ENCODE measurements around the gene ORM1. TPM values are rescaled to one million over a fixed set of nuclear protein-coding genes. Genes with fewer than 3 reads are reported as not detected.

The ORM1 gene
- total and polyA plus RNA-seq, 2 donors (not counting 3 experiments of a cell fraction or from before 2014, with no cell fraction given) = not detected

- Histone ChIP-seq H2AFZ (ENCODE audit: low read depth, low read length) (no peak overlapping the region), H4K20me1 (replicated peaks; ENCODE audit: control insufficient read depth, extremely low read depth, insufficient read depth, low read length) (no peaks in the 10 kb centered on the region), H3K9me3 (replicated peaks; ENCODE audit: control insufficient read depth, insufficient read depth, low read length) (no peaks in the 10 kb centered on the region), H3K9me1 (replicated peaks; ENCODE audit: control insufficient read depth, extremely low read depth, insufficient read depth, low read length) (no peaks in the 10 kb centered on the region), H3K4me3 (replicated peaks in 1 of 3; ENCODE audit: insufficient read depth in 1 of 3, low read depth in 1 of 3, low read length in 3 of 3) (no peak overlapping the region), H3K27me3 (ENCODE audit: control insufficient read depth in 2 of 2, insufficient read depth in 2 of 2, low read length in 2 of 2) (no peaks in the 10 kb centered on the region), H3K4me1 (ENCODE audit: control insufficient read depth, extremely low read depth, insufficient read depth, low read length) (peaks cover 18% of the 10 kb centered on the region), H3K27ac (ENCODE audit: insufficient read depth, low read depth, low read length) (no peak overlapping the region), H3K9ac (replicated peaks; ENCODE audit: extremely low read depth, insufficient read depth, low read length) (no peak overlapping the region), H3K36me3 (ENCODE audit: control insufficient read depth in 2 of 2, extremely low read depth in 1 of 2, insufficient read depth in 2 of 2, low read length in 2 of 2) (peaks cover 0 to 15% of the 10 kb centered on the region in 2 experiments), H3K79me2 (ENCODE audit: control insufficient read depth, insufficient read depth, low read length) (no peaks in the 10 kb centered on the region), H3K4me2 (ENCODE audit: insufficient read depth, low read length) (no peak overlapping the region)
- POLR2A ChIA-PET = no interaction called here
- no peak for TF ChIP-seq MAX (IDR thresholded peaks at IDR 0.05; ENCODE audit: insufficient read depth, insufficient read length)
- DNase-seq (ENCODE audit: low read depth, low spot score) (no peak), FAIRE-seq (no peak)
- CTCF ChIA-PET = no interaction called here
- BruUV-seq (replicated peaks) = no TSS peak
- intact Hi-C loops (cut with micrococcal nuclease) (no loop called here), dilution Hi-C loops (cut with MboI; ENCODE audit: extremely low pct_ligation_motif_present, low sequenced_read_pairs) (no loop called here)
Measured at GRCh38 chr9:114370968-114371320, 48.0 kb downstream of the ORM1 start.

- ChIA-PET CTCF (interaction anchor here (1.1 kb wide), 1 partner anchor 14 kb away, joined by 3 read pairs; no protein-coding TSS in a partner anchor), POLR2A (no interaction called here)
- BruUV-seq (replicated peaks) = no TSS peak
- Histone ChIP-seq H3K79me2 (ENCODE audit: control insufficient read depth, insufficient read depth, low read length) (no peaks in the 10 kb centered on the region), H3K4me3 (replicated peaks in 1 of 3; ENCODE audit: insufficient read depth in 1 of 3, low read depth in 1 of 3, low read length in 3 of 3) (no peak overlapping the region), H3K4me2 (ENCODE audit: insufficient read depth, low read length) (no peak overlapping the region), H3K36me3 (ENCODE audit: control insufficient read depth in 2 of 2, extremely low read depth in 1 of 2, insufficient read depth in 2 of 2, low read length in 2 of 2) (peaks cover 0 to 15% of the 10 kb centered on the region in 2 experiments), H3K9me3 (replicated peaks; ENCODE audit: control insufficient read depth, insufficient read depth, low read length) (no peaks in the 10 kb centered on the region), H3K27ac (ENCODE audit: insufficient read depth, low read depth, low read length) (no peak overlapping the region), H4K20me1 (replicated peaks; ENCODE audit: control insufficient read depth, extremely low read depth, insufficient read depth, low read length) (no peaks in the 10 kb centered on the region), H3K27me3 (ENCODE audit: control insufficient read depth in 2 of 2, insufficient read depth in 2 of 2, low read length in 2 of 2) (no peaks in the 10 kb centered on the region), H3K9me1 (replicated peaks; ENCODE audit: control insufficient read depth, extremely low read depth, insufficient read depth, low read length) (no peaks in the 10 kb centered on the region), H2AFZ (ENCODE audit: low read depth, low read length) (no peak overlapping the region), H3K9ac (replicated peaks; ENCODE audit: extremely low read depth, insufficient read depth, low read length) (no peak overlapping the region), H3K4me1 (ENCODE audit: control insufficient read depth, extremely low read depth, insufficient read depth, low read length) (peaks cover 18% of the 10 kb centered on the region)
- TF ChIP-seq MYC (IDR thresholded peaks at IDR 0.05; ENCODE audit: low read depth, low read length) = no peak
- no peak for TF ChIP-seq JUN (IDR thresholded peaks at IDR 0.05; ENCODE audit: borderline replicate concordance, insufficient read depth, insufficient read length, low read depth)
- no peak for TF ChIP-seq GATA2 (IDR thresholded peaks at IDR 0.05; ENCODE audit: insufficient read depth, insufficient read length, low read depth, low read length)
- TF ChIP-seq POLR2A (IDR thresholded peaks at IDR 0.05; ENCODE audit: low read depth, low read length) = no peak
- no peak for TF ChIP-seq FOS (IDR thresholded peaks at IDR 0.05; ENCODE audit: borderline replicate concordance, insufficient read depth, low read length)
- TF ChIP-seq EZH2 (IDR thresholded peaks at IDR 0.05; ENCODE audit: borderline replicate concordance, low read depth, low read length, severe bottlenecking) = no peak
- no peak for TF ChIP-seq CTCF (IDR thresholded peaks at IDR 0.05; ENCODE audit: extremely low read depth in 1 of 2, insufficient read depth in 1 of 2, low read depth in 1 of 2, low read length in 2 of 2)
- no peak for DNase-seq (ENCODE audit: low read depth, low spot score)
- FAIRE-seq = no peak
- dilution Hi-C loops (cut with MboI; ENCODE audit: extremely low pct_ligation_motif_present, low sequenced_read_pairs) = no loop called here
- intact Hi-C loops (cut with micrococcal nuclease) = no loop called here
Measured at GRCh38 chr9:114371343-114371944, 48.5 kb downstream of the ORM1 start.
